Chondrocyte (in vitro differentiated cells): ENCODE results near the gene KLHDC10. TPM values are rescaled to one million over a fixed set of nuclear protein-coding genes. Genes with fewer than 3 reads are reported as not detected.
"Not testable (repeated sequence)": the region's sequence is repeated elsewhere in the genome, so short reads cannot be mapped to it uniquely, and the experiment has no call there.

ENCODE experiments used
- DNase-seq: peaks from one replicate; pipeline ENCODE4 v3.0.0; 2021; ENCODE audit warnings: mixed read lengths, low spot score
- H3K27ac Mint-ChIP-seq: one replicate; pipeline ENCODE4 v1.8.0; 2021; ENCODE audit warnings: mild to moderate bottlenecking, moderate library complexity, mixed read lengths; ENCODE audit not compliant: unreplicated experiment
- H3K27me3 Mint-ChIP-seq: 2 replicates; pipeline ENCODE4 v1.8.0; 2021; ENCODE audit warnings: low read depth, mixed read lengths
- H3K36me3 Mint-ChIP-seq: 2 replicates; pipeline ENCODE4 v1.8.0; 2021; ENCODE audit warnings: low read depth, mixed read lengths
- H3K4me1 Mint-ChIP-seq: 2 replicates; pipeline ENCODE4 v1.8.0; 2021; ENCODE audit warnings: low read depth, mild to moderate bottlenecking, mixed read lengths
- H3K4me3 Mint-ChIP-seq: one replicate; pipeline ENCODE4 v1.8.0; 2021; ENCODE audit warnings: mild to moderate bottlenecking, moderate library complexity, mixed read lengths; ENCODE audit not compliant: unreplicated experiment
- H3K9me3 Mint-ChIP-seq: 2 replicates; pipeline ENCODE4 v1.8.0; 2021; ENCODE audit warnings: low read depth, mixed read lengths
- CTCF ChIP-seq: fragments of 200-600 bp; sonication (generic); IDR thresholded peaks from 2 replicates; pipeline ENCODE4 v1.5.0; 2021; ENCODE audit warnings: antibody characterized with exemption, mild to moderate bottlenecking, moderate library complexity
- total RNA-seq: library from RNA; stranded (reverse); gene quantifications from 3 replicates; pipeline ENCODE4 v1.2.1, GENCODE V29; 2021

KLHDC10 gene
- total RNA-seq, 1 donor from 2014 or later = 28.0 TPM

GRCh38 chr7:130048906-130049305 lies 21.4 kb upstream of the KLHDC10 start:
- no peak overlapping the region for H3K27ac Mint-ChIP-seq
- H3K4me1 Mint-ChIP-seq = peaks cover 16% of the 10 kb centered on the region
- H3K36me3 Mint-ChIP-seq = peaks cover 8% of the 10 kb centered on the region
- TF ChIP-seq CTCF = no peak
- no peaks in the 10 kb centered on the region for H3K27me3 Mint-ChIP-seq
- no peak for DNase-seq
- no peaks in the 10 kb centered on the region for H3K9me3 Mint-ChIP-seq
- no peak overlapping the region for H3K4me3 Mint-ChIP-seq

- not testable (repeated sequence) for H3K9me3 Mint-ChIP-seq, H3K27me3 Mint-ChIP-seq, H3K4me3 Mint-ChIP-seq, H3K36me3 Mint-ChIP-seq, H3K27ac Mint-ChIP-seq, DNase-seq
- H3K4me1 Mint-ChIP-seq = peaks cover 16% of the 10 kb centered on the region
Observed at GRCh38 chr7:130052250-130052649, 18.1 kb upstream of the KLHDC10 start.

- not testable (repeated sequence) for DNase-seq, H3K36me3 Mint-ChIP-seq, H3K27ac Mint-ChIP-seq, H3K9me3 Mint-ChIP-seq, H3K4me3 Mint-ChIP-seq, H3K27me3 Mint-ChIP-seq, H3K4me1 Mint-ChIP-seq
Observed at GRCh38 chr7:130055198-130055597, 15.1 kb upstream of the KLHDC10 start.

GRCh38 chr7:130062246-130062645 lies 8.1 kb upstream of the KLHDC10 start:
- H3K27me3 Mint-ChIP-seq = no peaks in the 10 kb centered on the region
- no peak for TF ChIP-seq CTCF

GRCh38 chr7:130063036-130063435 lies 7.3 kb upstream of the KLHDC10 start:
- peaks cover 5% of the 10 kb centered on the region for H3K4me1 Mint-ChIP-seq
- H3K9me3 Mint-ChIP-seq = no peaks in the 10 kb centered on the region
- no peak overlapping the region for H3K27ac Mint-ChIP-seq
- H3K36me3 Mint-ChIP-seq = no peaks in the 10 kb centered on the region
- DNase-seq = no peak
- TF ChIP-seq CTCF = peak; percentile 87
- H3K4me3 Mint-ChIP-seq = no peak overlapping the region
- H3K27me3 Mint-ChIP-seq = no peaks in the 10 kb centered on the region

More at GRCh38 chr7:130062246-130062645, 8.1 kb upstream of the KLHDC10 start:
- Mint-ChIP-seq H3K27ac (no peak overlapping the region), H3K4me1 (peaks cover 5% of the 10 kb centered on the region), H3K36me3 (no peaks in the 10 kb centered on the region), H3K4me3 (no peak overlapping the region), H3K9me3 (no peaks in the 10 kb centered on the region)
- no peak for DNase-seq

- not testable (repeated sequence) for H3K4me3 Mint-ChIP-seq, DNase-seq, H3K27me3 Mint-ChIP-seq, H3K4me1 Mint-ChIP-seq, H3K9me3 Mint-ChIP-seq, H3K36me3 Mint-ChIP-seq, H3K27ac Mint-ChIP-seq
Observed at GRCh38 chr7:130064580-130064926, 5.8 kb upstream of the KLHDC10 start.

- Mint-ChIP-seq H3K27me3 (no peaks in the 10 kb centered on the region), H3K9me3 (no peaks in the 10 kb centered on the region), H3K4me3 (no peak overlapping the region), H3K27ac (no peak overlapping the region), H3K4me1 (peaks cover 15% of the 10 kb centered on the region), H3K36me3 (no peaks in the 10 kb centered on the region)
- no peak for DNase-seq
- TF ChIP-seq CTCF = no peak
Observed at GRCh38 chr7:130065500-130066152, 4.7 kb upstream of the KLHDC10 start.
